Measurements from ENCODE around the gene SMAD3. TPM values are rescaled to one million over a fixed set of nuclear protein-coding genes. Genes with fewer than 3 reads are reported as not detected.
"Not testable (repeated sequence)": the region's sequence is repeated elsewhere in the genome, so short reads cannot be mapped to it uniquely, and the experiment has no call there.

SMAD3 gene
- total RNA-seq, 1 experiment from 2014 or later: 54.8 TPM

DNA sequence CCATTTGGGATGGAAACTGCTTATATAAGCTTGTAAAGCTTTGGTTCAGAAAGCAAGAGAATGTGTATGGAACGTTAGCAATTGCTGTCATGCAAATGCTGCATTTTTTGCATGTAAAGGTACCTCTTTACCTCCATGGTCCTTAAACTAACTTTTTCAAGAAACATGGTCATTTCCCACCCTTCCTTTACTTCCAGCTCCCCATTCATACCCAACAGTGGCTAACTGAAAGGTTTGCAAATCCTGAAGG, 84.3 kb downstream of the SMAD3 start:
- CTCF ChIA-PET: no interaction called here
- H3K9me3 ChIP-seq: no peaks in the 10 kb centered on the region
- Mint-ChIP-seq H3K36me3 (ENCODE audit: insufficient read depth, unreplicated experiment) (peaks cover 16% of the 10 kb centered on the region), H3K27ac (ENCODE audit: unreplicated experiment) (peak overlapping the region; percentile 78), H3K9me3 (ENCODE audit: unreplicated experiment) (no peaks in the 10 kb centered on the region), H3K4me3 (ENCODE audit: unreplicated experiment) (peak overlapping the region; percentile 72), H3K4me1 (ENCODE audit: low read depth, unreplicated experiment) (peaks cover 41% of the 10 kb centered on the region), H3K27me3 (ENCODE audit: insufficient read depth, unreplicated experiment) (no peaks in the 10 kb centered on the region)
- H3K36me3 ChIP-seq (ENCODE audit: control insufficient read depth, insufficient read depth, low read length): no peaks in the 10 kb centered on the region
- TF ChIP-seq, protein P1, sequence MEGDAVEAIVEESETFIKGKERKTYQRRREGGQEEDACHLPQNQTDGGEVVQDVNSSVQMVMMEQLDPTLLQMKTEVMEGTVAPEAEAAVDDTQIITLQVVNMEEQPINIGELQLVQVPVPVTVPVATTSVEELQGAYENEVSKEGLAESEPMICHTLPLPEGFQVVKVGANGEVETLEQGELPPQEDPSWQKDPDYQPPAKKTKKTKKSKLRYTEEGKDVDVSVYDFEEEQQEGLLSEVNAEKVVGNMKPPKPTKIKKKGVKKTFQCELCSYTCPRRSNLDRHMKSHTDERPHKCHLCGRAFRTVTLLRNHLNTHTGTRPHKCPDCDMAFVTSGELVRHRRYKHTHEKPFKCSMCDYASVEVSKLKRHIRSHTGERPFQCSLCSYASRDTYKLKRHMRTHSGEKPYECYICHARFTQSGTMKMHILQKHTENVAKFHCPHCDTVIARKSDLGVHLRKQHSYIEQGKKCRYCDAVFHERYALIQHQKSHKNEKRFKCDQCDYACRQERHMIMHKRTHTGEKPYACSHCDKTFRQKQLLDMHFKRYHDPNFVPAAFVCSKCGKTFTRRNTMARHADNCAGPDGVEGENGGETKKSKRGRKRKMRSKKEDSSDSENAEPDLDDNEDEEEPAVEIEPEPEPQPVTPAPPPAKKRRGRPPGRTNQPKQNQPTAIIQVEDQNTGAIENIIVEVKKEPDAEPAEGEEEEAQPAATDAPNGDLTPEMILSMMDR (IDR thresholded peaks at IDR 0.05; ENCODE audit: insufficient read depth in 1 of 2, low read depth in 1 of 2, low read length in 1 of 2, severe bottlenecking in 1 of 2, unreplicated experiment in 1 of 2): no peak
- DNase-seq: no peak
- intact Hi-C loops (cut with micrococcal nuclease; ENCODE audit: unreplicated experiment): loop anchor here (1.0 kb wide), 1 partner anchor 29 kb away; no protein-coding TSS in a partner anchor
- POLR2A ChIA-PET: no interaction called here
- H3K27me3 ChIP-seq (replicated peaks; ENCODE audit: control insufficient read depth, insufficient read depth, low read length): no peaks in the 10 kb centered on the region
- H3K4me1 ChIP-seq: peaks cover 68% of the 10 kb centered on the region
- H3K4me3 ChIP-seq (ENCODE audit: low read depth, low read length): 0 out of 2 replicates have a peak overlapping the region, but pooled peaks have one; percentile 7
- BruUV-seq (replicated peaks): no TSS peak

DNA sequence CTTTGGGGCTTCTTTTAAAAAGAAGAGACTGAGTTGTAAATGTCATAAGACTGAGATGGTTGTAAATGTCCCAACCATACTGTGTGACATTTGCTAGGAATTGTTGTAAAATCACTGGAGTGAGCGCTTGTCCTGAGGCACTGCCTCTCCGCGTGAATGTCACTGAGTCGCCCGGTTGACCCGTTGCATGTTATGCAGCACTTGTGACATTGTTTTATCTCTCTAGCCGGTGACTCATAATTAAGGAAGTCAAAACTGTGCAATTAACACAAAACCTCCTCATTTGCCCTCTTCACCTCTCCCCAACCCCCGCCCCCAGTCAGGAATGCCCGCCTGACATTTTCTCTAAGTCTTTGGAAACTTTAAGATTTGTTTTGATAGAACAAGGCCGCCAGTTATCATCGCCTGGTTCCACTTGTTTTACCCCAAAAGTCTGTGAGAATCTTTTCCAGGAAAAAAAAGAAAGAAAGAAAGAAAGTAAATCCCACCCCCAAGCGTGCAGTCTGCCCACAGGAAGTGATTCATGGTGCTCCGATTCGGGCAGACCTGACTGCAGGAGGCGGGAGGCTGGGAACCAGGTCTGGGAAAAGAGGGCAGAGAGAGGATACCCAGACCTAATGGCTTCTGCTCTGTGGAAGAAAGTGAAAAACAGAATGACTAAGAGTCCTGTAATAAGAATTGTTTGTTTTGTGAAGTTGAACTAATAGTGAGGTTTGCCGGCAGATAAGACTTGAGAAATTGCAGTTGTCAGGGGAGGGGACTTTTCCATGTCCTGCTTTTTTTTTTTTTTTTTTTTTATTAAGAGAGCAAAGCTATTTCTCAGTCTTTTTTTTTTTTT, 84.8 kb downstream of the SMAD3 start:
- H3K27ac Mint-ChIP-seq (ENCODE audit: unreplicated experiment): peak overlapping the region; percentile 78
- no peaks in the 10 kb centered on the region for H3K36me3 ChIP-seq (ENCODE audit: control insufficient read depth, insufficient read depth, low read length)
- H3K36me3 Mint-ChIP-seq (ENCODE audit: insufficient read depth, unreplicated experiment): peaks cover 20% of the 10 kb centered on the region
- H3K9me3 ChIP-seq: no peaks in the 10 kb centered on the region
- H3K4me3 ChIP-seq (ENCODE audit: low read depth, low read length): peak overlapping the region; percentile 17
- no peaks in the 10 kb centered on the region for H3K27me3 ChIP-seq (replicated peaks; ENCODE audit: control insufficient read depth, insufficient read depth, low read length)
- TF ChIP-seq, protein P1 (IDR thresholded peaks at IDR 0.05; ENCODE audit: insufficient read depth in 1 of 2, low read depth in 1 of 2, low read length in 1 of 2, severe bottlenecking in 1 of 2, unreplicated experiment in 1 of 2): no peak
- no peaks in the 10 kb centered on the region for H3K27me3 Mint-ChIP-seq (ENCODE audit: insufficient read depth, unreplicated experiment)
- intact Hi-C loops (cut with micrococcal nuclease; ENCODE audit: unreplicated experiment): loop anchor here (1.0 kb wide), 1 partner anchor 28 kb away; no protein-coding TSS in a partner anchor
- BruUV-seq (replicated peaks): TSS peak; percentile 92
- DNase-seq: peak; percentile 71 to 81
- POLR2A ChIA-PET: interaction anchor here (0.6 kb wide), 6 partner anchors 15 to 89 kb away, joined by 4 to 12 read pairs (median 6); no protein-coding TSS in a partner anchor
- peaks cover 62% of the 10 kb centered on the region for H3K4me1 ChIP-seq
- peaks cover 41% of the 10 kb centered on the region for H3K4me1 Mint-ChIP-seq (ENCODE audit: low read depth, unreplicated experiment)
- H3K4me3 Mint-ChIP-seq (ENCODE audit: unreplicated experiment): peak overlapping the region; percentile 72
- CTCF ChIA-PET: interaction anchor here (0.6 to 0.7 kb wide), 4 partner anchors 22 to 682 kb away, joined by 4 to 7 read pairs (median 6); no protein-coding TSS in a partner anchor
- no peaks in the 10 kb centered on the region for H3K9me3 Mint-ChIP-seq (ENCODE audit: unreplicated experiment)

DNA sequence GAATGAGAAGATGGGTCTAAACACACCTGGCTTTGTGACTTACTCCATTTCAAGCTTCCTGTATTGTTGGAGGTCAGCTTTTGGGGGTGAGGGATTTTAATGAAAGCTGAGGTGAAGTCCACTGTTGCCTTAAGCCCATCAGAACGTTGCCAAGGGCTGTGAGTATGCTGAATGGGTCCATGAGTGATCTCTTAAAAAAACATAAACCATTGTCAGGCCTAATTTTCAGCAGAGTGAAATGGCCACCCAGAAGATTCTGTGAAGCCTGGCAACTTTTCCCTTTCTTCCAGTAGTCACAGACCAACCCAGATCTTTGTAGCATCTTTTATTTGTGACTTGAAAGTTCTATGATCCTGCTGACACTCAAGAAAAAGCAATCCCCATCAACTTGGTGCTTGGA, 87.0 kb downstream of the SMAD3 start:
- CTCF ChIA-PET: no interaction called here
- no peak overlapping the region for H3K27ac Mint-ChIP-seq (ENCODE audit: unreplicated experiment)
- POLR2A ChIA-PET: no interaction called here
- TF ChIP-seq, protein P1 (IDR thresholded peaks at IDR 0.05; ENCODE audit: insufficient read depth in 1 of 2, low read depth in 1 of 2, low read length in 1 of 2, severe bottlenecking in 1 of 2, unreplicated experiment in 1 of 2): no peak
- H3K4me1 Mint-ChIP-seq (ENCODE audit: low read depth, unreplicated experiment): peaks cover 26% of the 10 kb centered on the region
- Histone ChIP-seq H3K4me1 (peaks cover 40% of the 10 kb centered on the region), H3K4me3 (ENCODE audit: low read depth, low read length) (no peak overlapping the region), H3K9me3 (no peaks in the 10 kb centered on the region), H3K36me3 (ENCODE audit: control insufficient read depth, insufficient read depth, low read length) (no peaks in the 10 kb centered on the region; the same call in 1 of the 2 replicates), H3K27me3 (replicated peaks; ENCODE audit: control insufficient read depth, insufficient read depth, low read length) (no peaks in the 10 kb centered on the region)
- no peaks in the 10 kb centered on the region for H3K9me3 Mint-ChIP-seq (ENCODE audit: unreplicated experiment)
- intact Hi-C loops (cut with micrococcal nuclease; ENCODE audit: unreplicated experiment): no loop called here
- no peak overlapping the region for H3K4me3 Mint-ChIP-seq (ENCODE audit: unreplicated experiment)
- no peak for DNase-seq
- H3K27me3 Mint-ChIP-seq (ENCODE audit: insufficient read depth, unreplicated experiment): no peaks in the 10 kb centered on the region
- peaks cover 26% of the 10 kb centered on the region for H3K36me3 Mint-ChIP-seq (ENCODE audit: insufficient read depth, unreplicated experiment)
- BruUV-seq (replicated peaks): no TSS peak

DNA sequence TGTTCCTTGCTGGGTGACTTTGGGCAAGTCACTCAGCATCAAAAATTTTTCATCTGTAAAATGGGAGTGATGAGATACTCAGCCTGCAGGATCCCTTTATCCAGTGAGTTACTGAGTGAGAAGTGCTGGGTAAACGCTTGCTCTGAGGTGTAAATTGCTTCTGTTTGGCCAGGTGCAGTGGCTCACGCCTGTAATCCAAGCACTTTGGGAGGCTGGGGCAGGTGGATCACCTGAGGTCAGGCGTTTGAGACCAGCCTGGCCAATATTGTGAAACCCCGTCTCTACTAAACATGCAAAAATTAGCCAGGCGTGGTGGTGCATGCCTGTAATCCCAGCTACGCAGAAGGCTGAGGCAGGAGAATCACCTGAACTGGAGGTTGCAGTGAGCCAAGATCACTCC, 87.6 kb downstream of the SMAD3 start:
- POLR2A ChIA-PET; H3K9me3 Mint-ChIP-seq (ENCODE audit: unreplicated experiment); BruUV-seq (replicated peaks); intact Hi-C loops (cut with micrococcal nuclease; ENCODE audit: unreplicated experiment); H3K27me3 Mint-ChIP-seq (ENCODE audit: insufficient read depth, unreplicated experiment); H3K4me3 Mint-ChIP-seq (ENCODE audit: unreplicated experiment); CTCF ChIA-PET; H3K36me3 ChIP-seq (ENCODE audit: control insufficient read depth, insufficient read depth, low read length); H3K27me3 ChIP-seq (replicated peaks; ENCODE audit: control insufficient read depth, insufficient read depth, low read length); H3K4me3 ChIP-seq (ENCODE audit: low read depth, low read length); DNase-seq; H3K27ac Mint-ChIP-seq (ENCODE audit: unreplicated experiment); H3K9me3 ChIP-seq: not testable (repeated sequence)
- peaks cover 26% of the 10 kb centered on the region for H3K36me3 Mint-ChIP-seq (ENCODE audit: insufficient read depth, unreplicated experiment)
- H3K4me1 Mint-ChIP-seq (ENCODE audit: low read depth, unreplicated experiment): peaks cover 20% of the 10 kb centered on the region
- peaks cover 34% of the 10 kb centered on the region for H3K4me1 ChIP-seq
